Activated effector memory CD4-positive, alpha-beta T cell treated with Interleukin-2 at 50 U/mL for 16 hours (primary cell): Measurements from ENCODE around the gene DOLPP1.
"Not testable (repeated sequence)": the region's sequence is repeated elsewhere in the genome, so short reads cannot be mapped to it uniquely, and the experiment has no call there.

Experiments
- DNase-seq: peaks from one replicate; pipeline ENCODE4 v3.0.0-alpha.2; 2020

DOLPP1 gene

DNA sequence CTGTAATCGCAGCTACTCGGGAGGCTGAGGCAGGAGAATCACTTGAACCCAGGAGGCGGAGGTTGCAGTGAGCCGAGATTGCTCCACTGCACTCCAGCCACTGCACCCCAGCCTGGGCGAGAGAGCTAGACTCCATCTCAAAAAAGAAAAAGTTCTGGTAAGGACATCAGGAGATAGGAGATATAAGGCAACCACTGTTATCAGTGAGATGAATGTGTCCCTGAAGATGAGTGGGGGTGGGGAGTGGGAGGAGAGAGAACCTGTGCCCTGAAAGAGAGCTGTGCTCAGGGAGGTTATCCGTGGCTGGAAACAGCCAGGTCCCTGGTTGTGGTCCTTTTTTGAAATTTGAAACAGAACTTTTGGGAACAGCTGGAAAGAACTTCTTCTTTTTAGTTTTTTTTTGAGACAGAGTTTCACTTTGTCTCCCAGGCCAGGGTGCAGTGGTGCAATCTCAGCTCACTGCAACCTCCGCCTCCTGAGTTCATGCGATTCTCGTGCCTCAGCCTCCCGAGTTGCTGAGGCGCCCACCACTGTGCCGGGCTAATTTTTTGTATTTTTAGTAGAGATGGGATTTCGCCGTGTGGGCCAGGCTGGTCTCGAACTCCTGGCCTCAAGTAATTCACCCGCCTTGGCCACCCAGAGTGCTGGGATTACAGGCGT lies 32.9 kb downstream of the DOLPP1 start:
- DNase-seq, result no peak

- no peak for DNase-seq
Observed at GRCh38 chr9:129118799-129119198, 37.9 kb downstream of the DOLPP1 start.

- DNase-seq, result no peak
Observed at GRCh38 chr9:129121483-129121882, 40.6 kb downstream of the DOLPP1 start.

- no peak for DNase-seq
Observed at GRCh38 chr9:129122133-129122532, 41.2 kb downstream of the DOLPP1 start.

DNA sequence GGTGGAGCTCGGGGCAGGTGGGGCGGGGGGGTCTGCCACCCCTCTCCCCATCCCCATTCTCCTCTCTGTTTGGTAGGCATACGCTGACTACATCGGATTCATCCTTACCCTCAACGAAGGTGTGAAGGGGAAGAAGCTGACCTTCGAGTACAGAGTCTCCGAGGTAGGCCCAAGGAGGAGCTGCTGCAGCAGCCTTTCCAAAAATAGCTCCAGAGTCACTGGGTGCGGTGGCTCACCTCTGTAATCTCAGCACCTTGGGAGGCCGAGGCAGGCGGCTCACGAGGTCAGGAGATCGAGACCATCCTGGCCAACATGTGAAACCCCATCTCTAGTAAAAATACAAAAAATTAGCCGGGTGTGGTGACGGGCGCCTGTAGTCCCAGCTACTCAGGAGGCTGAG lies 42.1 kb downstream of the DOLPP1 start:
- not testable (repeated sequence) for DNase-seq

- DNase-seq, result no peak
Observed at GRCh38 chr9:129124506-129125069, 43.7 kb downstream of the DOLPP1 start.

DNA sequence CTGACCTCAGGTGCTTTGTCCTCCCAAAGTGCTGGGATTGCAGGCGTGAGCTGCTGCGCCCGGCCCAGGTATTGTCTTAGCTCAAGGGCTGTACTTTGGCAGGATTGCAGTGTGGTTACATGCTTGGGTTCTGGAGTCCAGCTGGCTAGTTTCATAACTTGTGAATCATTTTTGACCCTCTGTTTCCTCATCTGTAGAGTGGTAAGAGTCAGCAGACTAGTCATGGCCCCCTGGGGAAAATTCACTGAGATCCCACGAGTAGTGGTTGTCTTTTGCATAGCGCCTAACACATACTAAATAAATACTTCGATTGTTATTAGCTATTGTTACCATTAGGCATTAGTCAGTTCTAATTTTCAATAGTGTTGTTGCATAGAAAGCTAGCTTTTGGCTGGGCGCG lies 44.6 kb downstream of the DOLPP1 start:
- DNase-seq, result no peak

DNA sequence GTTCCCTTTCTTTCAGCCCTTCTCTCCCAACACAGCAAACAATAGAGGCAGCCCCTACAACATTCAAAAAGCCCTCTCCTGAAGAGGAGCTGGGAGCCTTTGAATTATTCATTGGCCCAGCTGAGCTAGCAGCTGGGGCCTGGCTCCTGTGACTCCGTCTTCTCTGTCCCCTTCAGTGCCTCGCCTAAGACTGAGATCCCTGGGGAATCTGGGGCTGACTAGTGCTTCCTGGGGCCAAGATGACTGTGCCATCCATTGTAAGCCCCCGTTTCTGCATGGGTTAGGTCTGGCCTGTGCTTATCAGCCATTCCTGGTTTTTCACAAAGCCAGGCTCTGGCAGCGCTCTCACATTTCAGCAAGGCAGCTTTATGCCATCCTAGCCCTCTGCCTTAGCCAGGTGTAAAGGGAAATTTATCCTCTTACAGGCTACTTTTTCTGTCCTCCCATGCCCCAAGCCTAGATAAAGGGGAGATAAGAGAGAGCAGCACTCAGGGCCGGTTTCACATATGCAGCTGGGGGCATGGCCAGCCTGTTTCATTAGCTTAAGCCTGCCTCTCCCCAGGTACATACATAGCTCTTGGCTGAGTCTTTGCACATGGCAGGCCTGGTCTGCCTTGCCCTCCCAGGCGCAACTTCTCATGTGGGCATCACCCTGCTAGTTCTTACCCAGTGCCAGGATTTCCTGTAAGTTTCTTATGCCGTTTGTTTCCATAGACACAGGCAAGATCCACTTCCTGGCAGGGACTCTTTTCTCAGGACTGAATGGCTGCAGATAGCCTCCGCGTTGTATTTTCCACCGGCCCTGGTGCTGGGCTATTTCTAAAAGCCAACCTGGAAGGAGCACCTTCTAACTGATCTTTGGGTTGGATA lies 46.1 kb downstream of the DOLPP1 start:
- DNase-seq, result no peak

GRCh38 chr9:129128689-129129088 lies 47.8 kb downstream of the DOLPP1 start:
- no peak for DNase-seq

GRCh38 chr9:129130271-129130670 lies 49.4 kb downstream of the DOLPP1 start:
- DNase-seq, result not testable (repeated sequence)

- no peak for DNase-seq
Observed at GRCh38 chr9:129130791-129131190, 49.9 kb downstream of the DOLPP1 start.

DNA sequence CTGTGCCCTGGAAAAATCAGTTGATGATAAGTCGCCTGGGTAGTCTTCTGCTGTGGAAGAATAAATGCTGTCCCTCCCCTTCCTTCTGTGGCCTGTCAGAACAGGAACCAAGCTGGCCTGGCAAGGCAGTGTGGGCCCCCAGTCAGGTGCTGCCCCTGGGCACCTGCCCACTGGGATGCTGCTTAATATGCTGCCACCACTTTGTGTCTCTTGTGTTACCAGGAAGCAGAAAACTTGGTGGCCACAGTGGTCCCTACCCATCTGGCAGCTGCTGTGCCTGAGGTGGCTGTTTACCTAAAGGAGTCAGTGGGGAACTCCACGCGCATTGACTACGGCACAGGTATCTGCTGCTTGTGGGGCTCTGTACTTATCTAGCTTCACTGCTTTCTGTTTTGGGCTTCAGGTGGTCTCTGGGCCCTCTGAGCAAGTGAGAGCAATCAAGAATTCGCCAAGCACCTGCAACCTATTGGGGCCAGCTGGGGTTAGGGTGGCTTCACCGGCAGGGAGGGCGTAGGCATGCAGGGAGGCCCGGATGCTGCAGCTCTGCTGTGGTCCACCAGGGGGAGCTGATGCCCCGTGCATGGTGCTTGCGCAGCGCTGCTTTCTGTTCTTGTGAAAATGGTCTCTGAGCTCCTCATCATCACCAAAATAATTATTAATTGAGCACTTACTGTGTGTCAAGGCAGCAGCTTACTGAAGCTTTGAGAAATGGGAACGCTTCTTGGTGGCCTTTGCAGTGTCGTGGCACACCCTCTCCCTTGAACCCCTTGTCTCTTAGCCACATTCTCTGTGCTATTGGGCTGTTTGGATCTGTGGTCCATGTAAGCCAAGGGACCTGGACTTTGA lies 50.6 kb downstream of the DOLPP1 start:
- peak; percentile 76 for DNase-seq

GRCh38 chr9:129133082-129133481 lies 52.2 kb downstream of the DOLPP1 start:
- no peak for DNase-seq

- no peak for DNase-seq
Observed at GRCh38 chr9:129135476-129135875, 54.6 kb downstream of the DOLPP1 start.

DNA sequence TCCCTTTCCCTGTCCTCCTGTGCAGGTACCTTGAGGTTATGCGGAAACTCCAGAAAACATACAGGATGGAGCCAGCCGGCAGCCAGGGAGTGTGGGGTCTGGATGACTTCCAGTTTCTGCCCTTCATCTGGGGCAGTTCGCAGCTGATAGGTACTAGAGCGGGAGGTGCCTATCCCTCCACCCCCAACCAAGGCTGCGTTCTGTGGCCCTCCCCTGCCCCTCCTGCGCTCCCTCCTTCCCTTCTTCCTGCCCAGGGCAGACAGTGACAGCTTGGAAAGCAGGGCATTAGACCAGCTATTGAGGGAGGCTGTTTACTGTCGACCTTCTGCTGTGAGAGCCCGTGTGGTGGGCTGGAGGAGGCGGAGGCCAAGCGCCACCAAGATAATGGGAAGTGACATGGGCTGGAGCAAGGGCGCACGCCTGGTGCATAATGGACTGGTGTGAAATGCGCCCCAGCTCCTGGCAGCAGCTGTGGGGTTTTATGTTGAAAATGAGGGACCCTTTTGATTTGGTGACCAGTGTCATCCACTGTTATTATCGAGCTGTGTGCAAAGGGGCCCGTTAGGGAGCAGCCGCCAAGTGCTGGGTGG lies 55.6 kb downstream of the DOLPP1 start:
- DNase-seq, result no peak

GRCh38 chr9:129137292-129138143 lies 56.6 kb downstream of the DOLPP1 start:
- no peak for DNase-seq

- no peak for DNase-seq
Observed at GRCh38 chr9:129138144-129138462, 57.2 kb downstream of the DOLPP1 start.

GRCh38 chr9:129138476-129139232 lies 57.7 kb downstream of the DOLPP1 start:
- DNase-seq, result no peak

GRCh38 chr9:129139233-129139992 lies 58.5 kb downstream of the DOLPP1 start:
- DNase-seq, result peak; percentile 63

DNA sequence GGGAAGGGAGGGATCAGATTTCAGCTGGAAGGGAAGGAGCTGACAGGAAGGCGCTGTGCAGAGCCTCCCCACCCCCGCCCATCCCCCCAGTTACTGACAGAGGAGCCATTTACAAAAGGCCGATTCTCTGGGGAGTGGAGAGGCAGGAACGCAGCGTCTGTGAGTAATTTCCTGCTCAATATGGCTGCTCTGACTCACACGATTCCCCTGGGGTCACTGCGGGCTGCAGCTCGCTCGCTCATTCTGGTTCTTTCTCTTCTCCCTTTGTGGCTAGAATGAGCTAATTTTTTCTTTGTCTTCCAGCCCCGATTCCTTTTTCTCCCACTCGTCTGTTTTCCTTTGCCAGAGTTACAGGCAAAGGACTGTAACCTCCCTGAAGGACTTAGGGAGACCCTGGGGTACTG lies 59.1 kb downstream of the DOLPP1 start:
- peak; percentile 71 for DNase-seq
